IMR-90 (cell line): Measurements from ENCODE around the gene KLHL34. TPM values are rescaled to one million over a fixed set of nuclear protein-coding genes. Genes with fewer than 3 reads are reported as not detected.

Source experiments
- ATAC-seq: fragments of 200-7000 bp; cut with Tn5 transposase; 2 replicates; pipeline ENCODE4 v1.9.1; 2020; ENCODE audit warnings: low read depth, mild to moderate bottlenecking, moderate library complexity
- BruUV-seq: library from RNA; stranded (reverse); fragments of 400-500 nt; replicated peaks from 2 replicates; lab custom pipeline; 2021; lab: Mats Ljungman, UMichigan
- CTCF ChIA-PET: fragments of 300-600 bp; formaldehyde crosslinking; extraction: SDS; loops from one replicate; lab custom pipeline; 2021; ENCODE audit warnings: antibody characterized with exemption; lab: Yijun Ruan, JAX
- POLR2A ChIA-PET: fragments of 300-600 bp; sonication (Branson Sonifier 250); formaldehyde crosslinking; loops from one replicate; lab custom pipeline; 2022; ENCODE audit warnings: antibody characterized with exemption; ENCODE audit not compliant: unreplicated experiment; lab: Charles Lee
- DNase-seq: peaks from one replicate; pipeline ENCODE4 v3.0.0; 2013
- H2AFZ ChIP-seq: replicated peaks from 2 replicates; pipeline ENCODE3; 2013; ENCODE audit warnings: low read length, mild to moderate bottlenecking; ENCODE audit not compliant: poor library complexity
- H2AK5ac ChIP-seq: 2 replicates; pipeline ENCODE4 v1.6.1; 2013; ENCODE audit warnings: low read depth, low read length, inconsistent platforms
- H2AK9ac ChIP-seq: replicated peaks from 2 replicates; pipeline ENCODE3; 2013; ENCODE audit warnings: mild to moderate bottlenecking, low read depth, low read length, moderate library complexity; ENCODE audit not compliant: poor library complexity
- H2BK120ac ChIP-seq: 2 replicates; pipeline ENCODE4 v1.6.1; 2013; ENCODE audit warnings: low read depth, low read length, inconsistent platforms
- H2BK15ac ChIP-seq: 3 replicates; pipeline ENCODE4 v1.6.1; 2013; ENCODE audit warnings: low read depth, low read length, inconsistent platforms
- H2BK20ac ChIP-seq: 2 replicates; pipeline ENCODE4 v1.6.1; 2013; ENCODE audit warnings: low read depth, mild to moderate bottlenecking, inconsistent platforms, low read length, moderate library complexity
- H2BK5ac ChIP-seq: 2 replicates; pipeline ENCODE4 v1.6.1; 2013; ENCODE audit warnings: mild to moderate bottlenecking, low read depth, low read length, inconsistent platforms; ENCODE audit not compliant: poor library complexity, severe bottlenecking
- H3K14ac ChIP-seq: replicated peaks from 2 replicates; pipeline ENCODE4 v1.6.1; 2013; ENCODE audit warnings: low read depth, low read length, inconsistent platforms
- H3K18ac ChIP-seq: 2 replicates; pipeline ENCODE4 v1.6.1; 2013; ENCODE audit warnings: low read depth, low read length, control low read depth
- H3K23ac ChIP-seq: 2 replicates; pipeline ENCODE4 v1.6.1; 2013; ENCODE audit warnings: low read depth, low read length, inconsistent platforms
- H3K27ac ChIP-seq: 2 replicates; pipeline ENCODE4 v1.5.1; 2013; ENCODE audit warnings: mild to moderate bottlenecking, control low read depth, low read length; ENCODE audit not compliant: insufficient read depth
- H3K27me3 ChIP-seq: 2 replicates; pipeline ENCODE4 v1.6.1; 2013; ENCODE audit warnings: low read length; ENCODE audit not compliant: control insufficient read depth, insufficient read depth
- H3K36me3 ChIP-seq: 2 replicates; pipeline ENCODE4 v1.6.1; 2013; ENCODE audit warnings: low read length, mixed read lengths; ENCODE audit not compliant: control insufficient read depth, insufficient read depth
- H3K4ac ChIP-seq: 2 replicates; pipeline ENCODE4 v1.6.1; 2013; ENCODE audit warnings: low read depth, low read length, inconsistent platforms
- H3K4me1 ChIP-seq: 2 replicates; pipeline ENCODE4 v1.6.1; 2013; ENCODE audit warnings: low read length, mixed read lengths; ENCODE audit not compliant: control insufficient read depth, insufficient read depth
- H3K4me2 ChIP-seq: 2 replicates; pipeline ENCODE4 v1.6.1; 2013; ENCODE audit warnings: low read depth, mild to moderate bottlenecking, control low read depth, low read length, moderate library complexity
- H3K4me3 ChIP-seq: 2 replicates; pipeline ENCODE4 v1.5.1; 2013; ENCODE audit warnings: low read depth, mild to moderate bottlenecking, control low read depth, low read length, moderate library complexity; ENCODE audit not compliant: insufficient read depth
- H3K56ac ChIP-seq: 2 replicates; pipeline ENCODE4 v1.6.1; 2013; ENCODE audit warnings: low read length, inconsistent platforms; ENCODE audit not compliant: insufficient read depth; ENCODE audit errors: extremely low read depth
- H3K79me1 ChIP-seq, 2 experiments: 2 replicates each; pipeline ENCODE4 v1.6.1; 2013; ENCODE audit warnings: low read length in 2 of 2, inconsistent platforms in 1 of 2, low read depth in 1 of 2
- H3K9ac ChIP-seq: 2 replicates; pipeline ENCODE4 v1.6.1; 2013; ENCODE audit warnings: low read depth, low read length, control low read depth
- H3K9me1 ChIP-seq: 2 replicates; pipeline ENCODE4 v1.6.1; 2013; ENCODE audit warnings: low read length, inconsistent platforms; ENCODE audit not compliant: insufficient read depth
- H3K9me3 ChIP-seq: 2 replicates; pipeline ENCODE4 v1.6.1; 2013; ENCODE audit warnings: low read length; ENCODE audit not compliant: control insufficient read depth, insufficient read depth
- H4K20me1 ChIP-seq: 2 replicates; pipeline ENCODE4 v1.6.1; 2013; ENCODE audit warnings: low read length, inconsistent platforms; ENCODE audit not compliant: insufficient read depth
- H4K5ac ChIP-seq: 2 replicates; pipeline ENCODE4 v1.6.1; 2013; ENCODE audit warnings: mild to moderate bottlenecking, low read depth, low read length, control low read depth
- H4K8ac ChIP-seq, 2 experiments: 2 replicates each; pipeline ENCODE4 v1.6.1; 2013; ENCODE audit warnings: low read depth in 2 of 2, low read length in 2 of 2, control low read depth in 1 of 2, inconsistent platforms in 1 of 2
- H4K91ac ChIP-seq: 2 replicates; pipeline ENCODE4 v1.6.1; 2013; ENCODE audit warnings: low read depth, low read length, inconsistent platforms; ENCODE audit not compliant: insufficient read depth
- BHLHE40 ChIP-seq: fragments of 150-350 bp; IDR thresholded peaks from 2 replicates; pipeline ENCODE4 v1.6.1; 2016; ENCODE audit warnings: mild to moderate bottlenecking, low read depth, low read length
- CEBPB ChIP-seq: IDR thresholded peaks from 2 replicates; pipeline ENCODE4 v1.6.1; 2012; ENCODE audit warnings: low read depth, low read length, improper control_type of control experiment
- CHD1 ChIP-seq: IDR thresholded peaks from 2 replicates; pipeline ENCODE4 v1.6.1; 2012; ENCODE audit warnings: low read depth, low read length, improper control_type of control experiment
- MAFK ChIP-seq: IDR thresholded peaks from 2 replicates; pipeline ENCODE4 v1.6.1; 2012; ENCODE audit warnings: low read depth, low read length, improper control_type of control experiment
- MAZ ChIP-seq: IDR thresholded peaks from 2 replicates; pipeline ENCODE4 v1.6.1; 2012; ENCODE audit warnings: low read depth, mild to moderate bottlenecking, low read length, improper control_type of control experiment, moderate library complexity, borderline replicate concordance
- NFE2L2 ChIP-seq: fragments of 150-350 bp; IDR thresholded peaks from 2 replicates; pipeline ENCODE4 v1.6.1; 2016; ENCODE audit warnings: low read depth, mild to moderate bottlenecking, low read length
- RFX5 ChIP-seq: IDR thresholded peaks from 2 replicates; pipeline ENCODE4 v1.8.0; 2012; ENCODE audit warnings: low read depth, mild to moderate bottlenecking, low read length, moderate library complexity
- SMC3 ChIP-seq: fragments of 150-350 bp; IDR thresholded peaks from 2 replicates; pipeline ENCODE4 v1.6.1; 2016; ENCODE audit warnings: low read depth, mild to moderate bottlenecking, antibody characterized with exemption, low read length, moderate library complexity
- WGBS, 2 experiments: methylation state at CpG; one replicate each; pipeline versions ENCODE4 v1.1.5 to v1.1.7; 2013; ENCODE audit warnings: missing lambda C conversion rate in 2 of 2; ENCODE audit not compliant: insufficient read length in 1 of 2; ENCODE audit errors: extremely low coverage in 2 of 2; 5-methylcytosine and 5-hydroxymethylcytosine counted together
- dilution Hi-C: fragments of 300-500 bp; cut with HindIII; formaldehyde crosslinking; loops from one replicate; pipeline ENCODE4 v1.14.3; 2018; ENCODE audit warnings: low sequenced_read_pairs; ENCODE audit not compliant: unreplicated experiment
- in situ Hi-C: fragments of 300-500 bp; cut with MboI; formaldehyde crosslinking; loops from 3 replicates; pipeline ENCODE4 v1.14.3; 2019; ENCODE audit warnings: low sequenced_read_pairs, inconsistent platforms, mixed read lengths
- intact Hi-C: fragments of 100-400 bp; cut with micrococcal nuclease; formaldehyde crosslinking; loops from 2 replicates; pipeline ENCODE4 v1.10.0; 2022
- polyA plus RNA-seq, 3 experiments: library from polyadenylated mRNA; depleted of rRNA; stranded (reverse); fragments of >200 nt; gene quantifications; 2 replicates each; pipeline ENCODE4 v1.2.3, GENCODE V29; 2012; ENCODE audit warnings: low replicate concordance in 1 of 3
- total RNA-seq: library from RNA; depleted of rRNA; stranded (reverse); fragments of >200 nt; gene quantifications from 2 replicates; pipeline ENCODE4 v1.2.3, GENCODE V29; 2012

The KLHL34 gene
- total and polyA plus RNA-seq, 2 of the 4 experiments (the other 2 are of a cell fraction) = not detected

GRCh38 chrX:21656587-21657317 is 1.4 kb downstream of the KLHL34 start:
- POLR2A ChIA-PET = no interaction called here
- no peak overlapping the region for H3K4me2 ChIP-seq
- H3K9ac ChIP-seq = no peak overlapping the region
- H3K14ac ChIP-seq = no peak overlapping the region
- H3K27ac ChIP-seq = no peak overlapping the region
- in situ Hi-C loops (no loop called here), intact Hi-C loops (no loop called here), dilution Hi-C loops (no loop called here)
- no peak for DNase-seq
- no peak overlapping the region for H3K4me3 ChIP-seq
- no peaks in the 10 kb centered on the region for H3K9me1 ChIP-seq
- H3K56ac ChIP-seq = no peak overlapping the region
- no peak overlapping the region for H2BK5ac ChIP-seq
- no peak overlapping the region for H2AK9ac ChIP-seq
- H3K18ac ChIP-seq = no peak overlapping the region
- no peak overlapping the region for H3K4ac ChIP-seq
- no peak overlapping the region for H3K23ac ChIP-seq
- no peaks in the 10 kb centered on the region for H3K79me1 ChIP-seq
- no peaks in the 10 kb centered on the region for H3K36me3 ChIP-seq
- H2BK120ac ChIP-seq = no peak overlapping the region
- H4K5ac ChIP-seq = no peak overlapping the region
- 88% methylated on average over 22 of the region's 61 CpGs; no CpG with 5 or more reads in 1 of the 2 experiments for WGBS, 2 experiments
- no peaks in the 10 kb centered on the region for H3K27me3 ChIP-seq
- H3K9me3 ChIP-seq = peaks cover 11% of the 10 kb centered on the region; the same call in 1 of the 2 replicates
- no TSS peak for BruUV-seq
- H2BK20ac ChIP-seq = no peak overlapping the region
- H2BK15ac ChIP-seq = no peak overlapping the region
- TF ChIP-seq CEBPB = no peak
- TF ChIP-seq MAZ = no peak
- no peak for TF ChIP-seq MAFK
- no peak for TF ChIP-seq BHLHE40
- TF ChIP-seq NFE2L2 = no peak
- no peak for TF ChIP-seq SMC3
- no peak for TF ChIP-seq CHD1
- no peak for TF ChIP-seq RFX5
- ATAC-seq = no peak
- H2AFZ ChIP-seq = no peak overlapping the region
- no peak overlapping the region for H4K91ac ChIP-seq
- CTCF ChIA-PET = no interaction called here
- no peak overlapping the region for H2AK5ac ChIP-seq
- H3K4me1 ChIP-seq = no peaks in the 10 kb centered on the region
- no peaks in the 10 kb centered on the region for H4K20me1 ChIP-seq
- H4K8ac ChIP-seq = no peak overlapping the region
